H1 (cell line): ENCODE results near the gene KIZ. TPM values are rescaled to one million over a fixed set of nuclear protein-coding genes. Genes with fewer than 3 reads are reported as not detected.

Experiments used
- CTCF ChIA-PET: fragments of 300-600 bp; sonication (Branson Sonifier 250); formaldehyde crosslinking; loops from one replicate; lab custom pipeline; 2021; ENCODE audit not compliant: partially characterized antibody; lab: Charles Lee
- POLR2A ChIA-PET: fragments of 300-600 bp; sonication (Branson Sonifier 250); formaldehyde crosslinking; loops from one replicate; lab custom pipeline; 2021; ENCODE audit warnings: inconsistent platforms; ENCODE audit not compliant: partially characterized antibody; lab: Charles Lee
- DNase-seq, 2 experiments: peaks; one replicate each; pipeline versions ENCODE4 v3.0.0 to v3.0.0-alpha.2; 2010 to 2022; ENCODE audit warnings: low spot score in 2 of 2, low read depth in 1 of 2, mixed read lengths in 1 of 2
- FAIRE-seq: peaks from 2 replicates; lab custom pipeline; 2011; peaks lifted over from hg19 to GRCh38; lab: Jason Lieb, UNC
- H2AFZ ChIP-seq: 2 replicates; pipeline ENCODE4 v1.8.1; 2012; ENCODE audit warnings: low read length, inconsistent platforms
- H2AK5ac ChIP-seq: 2 replicates; pipeline ENCODE4 v1.6.1; 2013; ENCODE audit warnings: low read depth, low read length
- H2BK120ac ChIP-seq: replicated peaks from 2 replicates; pipeline ENCODE3; 2013; ENCODE audit warnings: low read depth, low read length, inconsistent platforms
- H2BK12ac ChIP-seq: 2 replicates; pipeline ENCODE4 v1.6.1; 2013; ENCODE audit warnings: low read depth, low read length
- H2BK15ac ChIP-seq: 2 replicates; pipeline ENCODE4 v1.6.1; 2013; ENCODE audit warnings: low read length
- H2BK20ac ChIP-seq: 2 replicates; pipeline ENCODE4 v1.6.1; 2013; ENCODE audit warnings: low read length
- H2BK5ac ChIP-seq: 2 replicates; pipeline ENCODE4 v1.6.1; 2013; ENCODE audit warnings: low read depth, low read length
- H3K14ac ChIP-seq: 2 replicates; pipeline ENCODE4 v1.6.1; 2013; ENCODE audit warnings: inconsistent platforms; ENCODE audit not compliant: insufficient read length
- H3K18ac ChIP-seq: 2 replicates; pipeline ENCODE4 v1.6.1; 2013; ENCODE audit warnings: low read length; ENCODE audit errors: extremely low read depth
- H3K23ac ChIP-seq: 2 replicates; pipeline ENCODE4 v1.6.1; 2013; ENCODE audit warnings: inconsistent platforms; ENCODE audit not compliant: insufficient read length
- H3K23me2 ChIP-seq: 2 replicates; pipeline ENCODE4 v1.6.1; 2013; ENCODE audit warnings: low read depth, low read length
- H3K27ac ChIP-seq: 2 replicates; pipeline ENCODE4 v1.6.1; 2011; ENCODE audit warnings: low read depth, low read length, inconsistent platforms
- H3K27me3 ChIP-seq, 4 experiments: replicated peaks in 1 of 4; 1 replicate in 1 of 4; 2 replicates in 3 of 4; pipeline versions ENCODE4 v1.6.1 to v1.8.1; 2011 to 2013; ENCODE audit warnings: low read length in 3 of 4, mild to moderate bottlenecking in 3 of 4, inconsistent platforms in 2 of 4, mixed read lengths in 2 of 4, moderate library complexity in 1 of 4; ENCODE audit not compliant: control insufficient read depth in 3 of 4, insufficient read depth in 3 of 4; ENCODE audit errors: extremely low read depth in 1 of 4
- H3K36me3 ChIP-seq, 4 experiments: 2 replicates each; pipeline versions ENCODE4 v1.6.1 to v1.8.1; 2011 to 2013; ENCODE audit warnings: mild to moderate bottlenecking in 4 of 4, low read length in 3 of 4, moderate library complexity in 2 of 4, control low read depth in 1 of 4, inconsistent platforms in 1 of 4; ENCODE audit not compliant: insufficient read depth in 4 of 4, control insufficient read depth in 2 of 4
- H3K4ac ChIP-seq: replicated peaks from 2 replicates; pipeline ENCODE3; 2013; ENCODE audit warnings: low read length, low read depth, mixed read lengths, inconsistent platforms; ENCODE audit not compliant: insufficient read length
- H3K4me1 ChIP-seq, 4 experiments: replicated peaks in 1 of 4; 1 replicate in 1 of 4; 2 replicates in 3 of 4; pipeline versions ENCODE4 v1.6.1 to v1.8.1; 2011 to 2013; ENCODE audit warnings: low read length in 3 of 4, inconsistent platforms in 2 of 4, mixed read lengths in 1 of 4; ENCODE audit not compliant: insufficient read depth in 4 of 4, control insufficient read depth in 3 of 4
- H3K4me2 ChIP-seq, 2 experiments: 2 replicates each; pipeline versions ENCODE4 v1.6.1 to v1.8.1; 2011 to 2013; ENCODE audit warnings: low read depth in 2 of 2, low read length in 2 of 2, control low read depth in 1 of 2, inconsistent platforms in 1 of 2, mild to moderate bottlenecking in 1 of 2; ENCODE audit not compliant: insufficient read depth in 1 of 2
- H3K4me3 ChIP-seq, 4 experiments: fragments of 200-600, 300-600 bp in 1 of 4; sonication (generic), shearing (Covaris generic), sonication (Bioruptor Twin) in 1 of 4; 2 replicates each; pipeline versions ENCODE4 v1.5.1 to v1.8.1; 2011 to 2016; ENCODE audit warnings: low read length in 4 of 4, low read depth in 3 of 4, control low read depth in 2 of 4, inconsistent platforms in 2 of 4, mild to moderate bottlenecking in 2 of 4, mixed read lengths in 1 of 4, moderate library complexity in 1 of 4; ENCODE audit not compliant: insufficient read depth in 2 of 4; ENCODE audit errors: extremely low read depth in 1 of 4
- H3K56ac ChIP-seq: replicated peaks from 2 replicates; pipeline ENCODE3; 2013; ENCODE audit warnings: low read depth, mild to moderate bottlenecking, mixed read lengths, low read length, inconsistent platforms; ENCODE audit not compliant: insufficient read length
- H3K79me1 ChIP-seq: 2 replicates; pipeline ENCODE4 v1.6.1; 2013; ENCODE audit warnings: low read depth, low read length, control low read depth
- H3K79me2 ChIP-seq, 2 experiments: 2 replicates each; pipeline versions ENCODE4 v1.6.1 to v1.8.1; 2012 to 2013; ENCODE audit warnings: low read length in 2 of 2, mild to moderate bottlenecking in 2 of 2, inconsistent platforms in 1 of 2; ENCODE audit not compliant: insufficient read depth in 2 of 2, control insufficient read depth in 1 of 2
- H3K9ac ChIP-seq, 4 experiments: replicated peaks in 1 of 4; 1 replicate in 1 of 4; 2 replicates in 3 of 4; pipeline versions ENCODE4 v1.6.1 to v1.8.1; 2011 to 2013; ENCODE audit warnings: low read depth in 3 of 4, low read length in 3 of 4, control low read depth in 2 of 4, mild to moderate bottlenecking in 2 of 4, moderate library complexity in 2 of 4, inconsistent platforms in 1 of 4; ENCODE audit errors: extremely low read depth in 1 of 4
- H3K9me3 ChIP-seq, 2 experiments: 2 replicates each; pipeline versions ENCODE4 v1.6.1 to v1.8.1; 2012 to 2013; ENCODE audit warnings: mild to moderate bottlenecking in 2 of 2, moderate library complexity in 2 of 2, control low read depth in 1 of 2, inconsistent platforms in 1 of 2, low read depth in 1 of 2, low read length in 1 of 2, mixed read lengths in 1 of 2; ENCODE audit not compliant: insufficient read depth in 2 of 2
- H4K20me1 ChIP-seq, 2 experiments: replicated peaks in 1 of 2; 2 replicates each; pipeline versions ENCODE3 to v1.8.1; 2011 to 2013; ENCODE audit warnings: inconsistent platforms in 2 of 2, low read length in 2 of 2, mild to moderate bottlenecking in 1 of 2; ENCODE audit not compliant: insufficient read depth in 2 of 2, control insufficient read depth in 1 of 2
- H4K5ac ChIP-seq: 2 replicates; pipeline ENCODE4 v1.6.1; 2013; ENCODE audit warnings: low read length, low read depth, mixed read lengths, inconsistent platforms; ENCODE audit not compliant: insufficient read length
- H4K8ac ChIP-seq: 2 replicates; pipeline ENCODE4 v1.8.0; 2013; ENCODE audit warnings: mild to moderate bottlenecking, moderate library complexity, low read length, inconsistent platforms; ENCODE audit not compliant: insufficient read depth; ENCODE audit errors: extremely low read depth
- H4K91ac ChIP-seq: replicated peaks from 2 replicates; pipeline ENCODE3; 2013; ENCODE audit warnings: low read length, mixed read lengths, inconsistent platforms; ENCODE audit not compliant: insufficient read length
- CHD1 ChIP-seq: IDR thresholded peaks from 2 replicates; pipeline ENCODE4 v1.6.1; 2012; ENCODE audit warnings: low read depth, low read length, improper control_type of control experiment
- CTBP2 ChIP-seq: IDR thresholded peaks from 2 replicates; pipeline ENCODE4 v1.7.0; 2011; ENCODE audit warnings: borderline replicate concordance, mild to moderate bottlenecking, moderate library complexity, mixed read lengths, low read length; ENCODE audit not compliant: insufficient read depth, insufficient read length
- CTCF ChIP-seq, 3 experiments: IDR thresholded peaks; 1 replicate in 2 of 3; 2 replicates in 1 of 3; pipeline versions ENCODE4 v1.5.1 to v1.6.1; 2011; ENCODE audit warnings: low read length in 3 of 3, mild to moderate bottlenecking in 3 of 3, inconsistent platforms in 2 of 3, low read depth in 1 of 3, moderate library complexity in 1 of 3; ENCODE audit not compliant: insufficient read depth in 1 of 3; ENCODE audit errors: control extremely low read depth in 1 of 3
- EGR1 ChIP-seq: IDR thresholded peaks from 2 replicates; pipeline ENCODE4 v1.6.1; 2011; ENCODE audit warnings: low read depth, low read length, borderline replicate concordance
- KDM1A ChIP-seq: fragments of 200-600, 300-600 bp; sonication (generic); IDR thresholded peaks from 2 replicates; pipeline ENCODE4 v1.7.1; 2016; ENCODE audit warnings: mild to moderate bottlenecking, low read length, borderline replicate concordance
- SRF ChIP-seq: IDR thresholded peaks from 2 replicates; pipeline ENCODE4 v1.6.1; 2011; ENCODE audit warnings: mild to moderate bottlenecking, low read depth, low read length, moderate library complexity
- TAF1 ChIP-seq: IDR thresholded peaks from 2 replicates; pipeline ENCODE4 v1.6.1; 2011; ENCODE audit warnings: mild to moderate bottlenecking, low read depth, low read length
- ZNF274 ChIP-seq: IDR thresholded peaks from 2 replicates; pipeline ENCODE4 v1.7.0; 2012; ENCODE audit warnings: low read length, borderline replicate concordance; ENCODE audit errors: extremely low read depth
- WGBS, 2 experiments: shearing (Covaris generic) in 1 of 2; methylation state at CpG; one replicate each; pipeline versions ENCODE4 v1.1.6 to v1.1.7; 2013 to 2015; ENCODE audit warnings: low lambda C conversion rate in 2 of 2, mixed read lengths in 2 of 2, inconsistent platforms in 1 of 2, low coverage in 1 of 2, missing lambda C conversion rate in 1 of 2; ENCODE audit not compliant: insufficient replicate concordance in 2 of 2, insufficient coverage in 1 of 2, insufficient read length in 1 of 2; ENCODE audit errors: extremely low coverage in 1 of 2, missing lambda C conversion rate in 1 of 2; 5-methylcytosine and 5-hydroxymethylcytosine counted together
- polyA plus RNA-seq, 7 experiments: library from polyadenylated mRNA; depleted of rRNA in 3 of 7; stranded (reverse) in 5 of 7; unstranded in 2 of 7; fragments of >200 nt in 5 of 7; fragments of 200-250 nt in 2 of 7; gene quantifications; 1 replicate in 5 of 7; 2 replicates in 1 of 7; 4 replicates in 1 of 7; pipeline versions ENCODE4 v1.2.1 to v1.2.3, GENCODE V29; 2011 to 2013; ENCODE audit warnings: missing spikeins in 2 of 7, mixed read lengths in 2 of 7
- total RNA-seq: library from RNA; stranded (reverse); fragmentation: NEBNext Ultra II Directional; extraction: Animal tissue kit (Norgen Biotek cat#: 25700); gene quantifications from 2 replicates; pipeline ENCODE4 v1.2.1, GENCODE V29; 2021
- TF ChIP-seq, protein P1 (sequence below): IDR thresholded peaks from 2 replicates; pipeline ENCODE4 v1.6.1; 2011; ENCODE audit warnings: low read depth, mild to moderate bottlenecking, low read length; ENCODE audit not compliant: insufficient read depth
- TF ChIP-seq, protein P2 (sequence below): IDR thresholded peaks from 2 replicates; pipeline ENCODE4 v1.6.1; 2011; ENCODE audit warnings: low read length, improper control_type of control experiment

Gene KIZ
- total and polyA plus RNA-seq, 2 of the 8 experiments (the other 6 are each of a cell fraction or from before 2014, with no cell fraction given), result 13.0 to 51.7 TPM

DNA sequence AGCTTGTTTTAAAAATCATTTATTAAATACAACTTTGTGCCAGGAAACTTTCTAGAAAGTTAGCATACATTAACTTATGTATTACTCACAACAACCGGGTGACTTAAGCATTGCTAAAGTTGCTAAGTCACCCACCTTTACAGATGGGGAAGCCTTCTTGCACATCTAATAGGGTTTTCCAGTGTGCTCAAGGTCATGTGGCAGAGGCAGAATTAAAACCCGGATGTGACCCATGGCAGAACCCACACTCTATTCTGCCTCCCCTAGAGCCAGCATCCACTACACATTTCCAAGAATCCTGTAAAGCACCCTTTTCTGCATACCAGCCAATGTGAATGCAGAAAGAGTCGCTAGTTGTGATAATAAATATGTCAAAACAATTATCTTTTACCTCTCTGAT, 33.1 kb upstream of the KIZ start:
- no peaks in the 10 kb centered on the region for H4K20me1 ChIP-seq
- CTCF ChIA-PET, result no interaction called here
- 83% methylated on average over 3 of the region's 3 CpGs; no CpG with 5 or more reads in 1 of the 2 experiments for WGBS, 2 experiments
- TF ChIP-seq KDM1A (no peak), CHD1 (no peak), CTCF (IDR thresholded peaks at IDR 0.05; ENCODE audit: control extremely low read depth in 1 of 3, insufficient read depth in 1 of 3, low read depth in 1 of 3, low read length in 3 of 3) (no peak), ZNF274 (no peak), EGR1 (no peak), TAF1 (no peak), SRF (no peak), CTBP2 (no peak)
- TF ChIP-seq, protein P1, sequence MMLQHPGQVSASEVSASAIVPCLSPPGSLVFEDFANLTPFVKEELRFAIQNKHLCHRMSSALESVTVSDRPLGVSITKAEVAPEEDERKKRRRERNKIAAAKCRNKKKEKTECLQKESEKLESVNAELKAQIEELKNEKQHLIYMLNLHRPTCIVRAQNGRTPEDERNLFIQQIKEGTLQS, result no peak
- TF ChIP-seq, protein P2, sequence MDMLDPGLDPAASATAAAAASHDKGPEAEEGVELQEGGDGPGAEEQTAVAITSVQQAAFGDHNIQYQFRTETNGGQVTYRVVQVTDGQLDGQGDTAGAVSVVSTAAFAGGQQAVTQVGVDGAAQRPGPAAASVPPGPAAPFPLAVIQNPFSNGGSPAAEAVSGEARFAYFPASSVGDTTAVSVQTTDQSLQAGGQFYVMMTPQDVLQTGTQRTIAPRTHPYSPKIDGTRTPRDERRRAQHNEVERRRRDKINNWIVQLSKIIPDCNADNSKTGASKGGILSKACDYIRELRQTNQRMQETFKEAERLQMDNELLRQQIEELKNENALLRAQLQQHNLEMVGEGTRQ, result no peak

More for the DNA sequence above, 33.1 kb upstream of the KIZ start:
- no peak overlapping the region for H3K18ac ChIP-seq
- H3K79me2 ChIP-seq, result no peaks in the 10 kb centered on the region
- H3K4me2 ChIP-seq, result no peak overlapping the region
- no peak overlapping the region for H2BK5ac ChIP-seq
- no peak overlapping the region for H3K4ac ChIP-seq
- no peak overlapping the region for H3K4me3 ChIP-seq
- H3K9ac ChIP-seq, result no peak overlapping the region
- H3K36me3 ChIP-seq, result no peaks in the 10 kb centered on the region
- H4K8ac ChIP-seq, result no peak overlapping the region
- no peak overlapping the region for H2BK20ac ChIP-seq
- no peak overlapping the region for H4K91ac ChIP-seq
- POLR2A ChIA-PET, result no interaction called here
- no peak overlapping the region for H3K27ac ChIP-seq
- H2AK5ac ChIP-seq, result no peak overlapping the region
- FAIRE-seq, result no peak
- H3K9me3 ChIP-seq, result no peaks in the 10 kb centered on the region
- H4K5ac ChIP-seq, result no peak overlapping the region
- no peak overlapping the region for H3K14ac ChIP-seq
- H3K27me3 ChIP-seq, result peaks cover 0 to 13% (median 9%) of the 10 kb centered on the region in 4 experiments; a peak in 6 of 7 replicates
- no peaks in the 10 kb centered on the region for H3K79me1 ChIP-seq
- H3K23ac ChIP-seq, result no peak overlapping the region
- peaks cover 3 to 25% (median 17%) of the 10 kb centered on the region in 4 experiments; a peak in 6 of 7 replicates for H3K4me1 ChIP-seq
- no peak overlapping the region for H2AFZ ChIP-seq
- H2BK120ac ChIP-seq, result no peak overlapping the region
- peak overlapping the region; percentile 6; the same call in 1 of the 2 replicates for H2BK12ac ChIP-seq
- H3K23me2 ChIP-seq, result no peaks in the 10 kb centered on the region
- H3K56ac ChIP-seq, result no peak overlapping the region
- H2BK15ac ChIP-seq, result no peak overlapping the region
- no peak for DNase-seq
